Small intestine (tissue), 7 donors: ENCODE measurements around the gene COL6A1. TPM values are rescaled to one million over a fixed set of nuclear protein-coding genes. Genes with fewer than 3 reads are reported as not detected.

Experiments
- DNase-seq, 2 donors: peaks; one replicate each; pipeline versions ENCODE4 v3.0.0 to v3.0.0-alpha.2; 2013
- FAIRE-seq: peaks from 2 replicates; lab custom pipeline; 2012; peaks lifted over from hg19 to GRCh38; lab: Jason Lieb, UNC
- H3K27ac ChIP-seq, 3 donors: one replicate each; pipeline ENCODE4 v1.5.1; 2013; ENCODE audit warnings: low read length in 2 of 3, mild to moderate bottlenecking in 2 of 3, control low read depth in 1 of 3, inconsistent platforms in 1 of 3, low read depth in 1 of 3, moderate library complexity in 1 of 3
- H3K27me3 ChIP-seq, 3 donors: one replicate each; pipeline ENCODE4 v1.6.1; 2013; ENCODE audit warnings: low read length in 3 of 3, inconsistent platforms in 1 of 3; ENCODE audit not compliant: control insufficient read depth in 3 of 3, insufficient read depth in 3 of 3
- H3K36me3 ChIP-seq, 3 donors: one replicate each; pipeline ENCODE4 v1.6.1; 2013; ENCODE audit warnings: low read length in 3 of 3, inconsistent platforms in 1 of 3, low read depth in 1 of 3, mild to moderate bottlenecking in 1 of 3, moderate library complexity in 1 of 3; ENCODE audit not compliant: control insufficient read depth in 3 of 3, insufficient read depth in 2 of 3
- H3K4me1 ChIP-seq, 3 donors: one replicate each; pipeline ENCODE4 v1.6.1; 2013; ENCODE audit warnings: low read length in 2 of 3, inconsistent platforms in 1 of 3, low read depth in 1 of 3, mild to moderate bottlenecking in 1 of 3, moderate library complexity in 1 of 3; ENCODE audit not compliant: control insufficient read depth in 3 of 3, insufficient read depth in 2 of 3
- H3K4me3 ChIP-seq, 3 donors: one replicate each; pipeline ENCODE4 v1.5.1; 2013; ENCODE audit warnings: low read length in 3 of 3, control low read depth in 1 of 3, inconsistent platforms in 1 of 3, low read depth in 1 of 3, mild to moderate bottlenecking in 1 of 3, moderate library complexity in 1 of 3
- H3K9me3 ChIP-seq, 2 donors: one replicate each; pipeline ENCODE4 v1.6.1; 2013; ENCODE audit warnings: low read depth in 1 of 2, low read length in 1 of 2; ENCODE audit not compliant: control insufficient read depth in 2 of 2, insufficient read depth in 1 of 2
- WGBS, 3 donors: extraction: QIAGEN DNeasy Blood & Tissue Kit; methylation state at CpG; one replicate each; pipeline ENCODE4 v1.1.7; 2013; 5-methylcytosine and 5-hydroxymethylcytosine counted together
- polyA plus RNA-seq, 4 donors: library from polyadenylated mRNA; stranded (reverse) in 3 of 4; unstranded in 1 of 4; fragments of 200-250 nt in 3 of 4; fragments of 120-200 nt in 1 of 4; gene quantifications; one replicate each; pipeline versions ENCODE4 v1.2.1 to v1.2.3, GENCODE V29; 2013
- donor health status: healthy with polysubstance abuse.
- donor health status: control.
- donor health status: control.
- donor health status: Bipolar disorder and iron deficiency.
- donor health status: healthy.

The COL6A1 gene
- polyA plus RNA-seq, 4 donors: 6.0 to 475 (median 47.7) TPM

DNA sequence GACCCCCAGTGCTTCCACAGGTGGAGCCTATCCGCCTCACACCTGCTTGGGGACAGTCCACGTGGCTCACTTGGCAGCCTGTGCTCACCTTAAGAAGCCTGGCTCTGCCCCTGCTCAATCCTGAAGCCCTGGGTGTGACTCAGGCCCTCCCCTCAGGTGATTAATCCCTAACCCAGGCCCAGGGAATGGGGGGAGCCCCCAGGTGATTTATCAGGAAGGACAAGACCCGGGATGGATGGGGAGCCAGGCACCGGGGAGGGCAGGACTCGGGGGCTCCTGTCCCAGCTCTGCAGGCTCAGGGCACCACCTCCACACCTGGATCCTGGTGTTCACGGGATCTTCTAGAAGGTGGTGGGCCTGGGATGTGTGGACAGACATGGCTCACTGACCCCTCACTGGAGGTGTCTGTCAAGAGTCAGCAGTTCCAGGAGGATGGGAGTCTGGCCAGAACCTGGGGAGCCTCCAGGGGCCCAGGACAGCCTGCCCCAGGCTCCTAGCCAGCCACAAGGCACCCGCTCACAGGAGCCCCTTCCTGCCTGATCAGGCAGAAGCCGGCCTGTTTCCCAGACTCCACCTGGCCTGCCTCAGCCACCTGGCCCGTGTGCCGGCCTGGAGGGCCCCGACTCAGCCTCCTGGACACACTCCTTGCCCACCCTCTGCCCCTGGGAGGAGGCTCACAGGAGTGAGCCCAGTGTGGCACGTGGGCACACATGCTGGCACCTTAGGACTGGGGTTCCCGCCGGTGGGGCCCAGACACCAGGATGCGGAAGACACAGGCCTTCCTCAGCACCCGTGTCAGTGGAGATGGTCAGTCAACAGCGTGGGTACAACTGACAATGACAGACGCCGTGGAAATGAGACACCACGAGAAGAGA lies 38.6 kb upstream of the COL6A1 start:
- WGBS, 3 donors: 65 to 70% (median 67%) methylated on average over 14 to 20 of the region's 20 CpGs
- no peak for FAIRE-seq

DNA sequence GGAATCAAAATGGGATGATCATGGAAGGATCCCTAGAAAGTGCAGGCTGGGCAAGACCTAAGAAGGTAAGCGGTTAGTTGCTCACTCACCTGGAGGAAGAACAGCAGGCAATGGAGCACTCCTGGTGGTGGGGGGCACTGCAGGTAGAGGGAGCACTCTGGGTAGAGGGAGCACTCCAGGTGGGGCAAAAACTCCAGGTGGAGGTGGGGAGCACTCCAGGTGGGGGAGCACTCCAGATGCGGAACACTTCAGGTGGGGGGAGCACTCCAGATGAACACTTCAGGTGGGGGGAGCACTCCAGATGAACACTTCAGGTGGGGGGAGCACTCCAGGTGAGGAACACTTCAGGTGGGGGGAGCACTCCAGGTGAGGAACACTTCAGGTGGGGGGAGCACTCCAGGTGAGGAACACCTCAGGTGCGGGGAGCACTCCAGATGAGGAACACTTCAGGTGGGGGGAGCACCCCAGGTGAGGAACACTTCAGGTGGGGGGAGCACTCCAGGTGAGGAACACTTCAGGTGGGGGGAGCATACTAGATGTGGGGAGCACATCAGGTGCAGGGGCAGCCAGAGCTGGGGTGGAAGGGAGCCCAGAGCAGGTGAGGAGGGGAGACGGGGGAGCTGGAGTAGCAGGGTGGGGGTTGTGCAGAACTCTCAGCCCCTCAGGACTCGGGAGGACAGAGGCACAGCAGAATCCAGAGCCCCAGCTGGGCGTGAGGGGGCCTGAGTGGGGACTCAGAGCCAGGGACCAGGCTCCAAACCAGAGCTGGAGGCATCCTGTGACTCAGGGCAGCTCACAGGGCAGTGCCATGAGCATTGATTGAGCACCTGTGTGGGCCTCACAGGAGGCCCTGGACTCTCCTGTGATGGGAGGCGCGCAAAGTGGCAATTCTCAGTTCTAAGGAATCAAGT lies 37.7 kb upstream of the COL6A1 start:
- Histone ChIP-seq H3K4me1 (no peaks in the 10 kb centered on the region), H3K36me3 (no peaks in the 10 kb centered on the region), H3K9me3 (no peaks in the 10 kb centered on the region), H3K27ac (no peak overlapping the region), H3K27me3 (no peaks in the 10 kb centered on the region), H3K4me3 (no peak overlapping the region)
- 70 to 76% (median 74%) methylated on average over 8 of the region's 8 CpGs for WGBS, 3 donors
- DNase-seq: no peak
- FAIRE-seq: no peak

More for the DNA sequence above, 38.6 kb upstream of the COL6A1 start:
- no peak overlapping the region for H3K4me3 ChIP-seq
- H3K9me3 ChIP-seq: no peaks in the 10 kb centered on the region
- no peak overlapping the region for H3K27ac ChIP-seq
- no peaks in the 10 kb centered on the region for H3K36me3 ChIP-seq
- H3K27me3 ChIP-seq: no peaks in the 10 kb centered on the region
- no peak for DNase-seq
- H3K4me1 ChIP-seq: no peaks in the 10 kb centered on the region

DNA sequence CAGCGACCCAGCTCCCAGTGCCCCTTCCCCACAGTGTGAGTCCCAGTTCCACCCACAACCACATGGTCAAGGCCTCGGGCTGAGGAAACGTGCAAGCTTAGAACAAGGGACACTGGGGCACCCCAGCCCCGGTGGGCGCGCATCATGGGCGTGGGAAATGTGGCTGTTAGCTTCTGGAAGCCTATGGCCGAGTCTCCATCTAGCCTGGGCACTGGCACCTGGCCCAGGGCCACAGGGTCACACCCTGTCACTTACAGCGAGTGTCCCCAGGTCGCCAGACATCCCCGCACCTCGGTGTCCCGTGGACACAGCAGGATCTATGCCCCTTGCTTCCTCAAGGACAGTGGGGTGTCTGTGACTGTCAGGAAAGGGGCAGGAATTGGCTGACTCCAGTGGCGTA lies 37.0 kb upstream of the COL6A1 start:
- FAIRE-seq (no peak), DNase-seq (no peak)
- 76 to 84% (median 79%) methylated on average over 13 to 14 of the region's 14 CpGs for WGBS, 3 donors
- H3K27ac ChIP-seq: no peak overlapping the region
- H3K9me3 ChIP-seq: no peaks in the 10 kb centered on the region
- H3K4me3 ChIP-seq: no peak overlapping the region
- H3K4me1 ChIP-seq: no peaks in the 10 kb centered on the region
- H3K36me3 ChIP-seq: no peaks in the 10 kb centered on the region
- no peaks in the 10 kb centered on the region for H3K27me3 ChIP-seq

DNA sequence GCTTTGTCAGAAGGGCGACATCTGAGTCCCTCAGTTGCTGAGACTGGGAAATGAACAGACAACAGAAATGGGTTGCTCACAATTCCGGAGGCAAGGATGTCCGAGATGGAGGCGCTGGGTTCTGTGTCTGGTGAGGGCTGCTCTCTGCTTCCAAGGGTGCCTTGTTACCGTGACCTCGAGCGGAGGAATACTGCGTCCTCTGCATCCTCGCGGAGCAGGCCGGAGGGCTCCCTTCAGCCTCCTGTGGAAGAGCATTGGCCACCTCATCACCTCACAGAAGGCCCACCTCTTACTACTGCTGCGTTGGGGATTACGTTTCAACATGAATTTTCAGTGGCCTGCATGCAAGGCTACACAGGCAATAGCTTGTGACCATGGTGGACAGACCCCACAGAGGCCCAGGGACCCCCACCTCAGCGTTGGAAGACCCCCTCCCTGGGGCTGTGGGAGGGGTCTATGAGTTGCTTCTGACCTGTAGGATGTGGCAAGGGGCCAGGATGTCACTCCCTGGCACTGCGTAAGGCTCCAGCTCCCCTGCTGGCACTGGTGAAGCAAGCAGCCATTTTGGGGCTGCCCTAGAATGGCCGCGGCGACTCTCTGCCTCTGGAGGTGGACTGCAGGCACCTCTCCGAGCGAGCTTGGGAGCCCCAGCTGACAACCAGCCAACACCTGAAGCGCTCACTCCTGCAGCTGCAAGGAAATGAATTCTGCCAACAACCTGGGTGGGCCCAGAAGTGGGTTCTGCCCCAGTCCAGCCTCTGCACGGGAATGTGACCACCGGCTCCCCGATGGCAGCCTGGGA lies 36.3 kb upstream of the COL6A1 start:
- WGBS, 3 donors: 85 to 88% (median 86%) methylated on average over 24 of the region's 24 CpGs
- DNase-seq: no peak
- no peak for FAIRE-seq
- Histone ChIP-seq H3K27me3 (no peaks in the 10 kb centered on the region), H3K4me1 (no peaks in the 10 kb centered on the region), H3K36me3 (no peaks in the 10 kb centered on the region), H3K27ac (no peak overlapping the region), H3K4me3 (no peak overlapping the region), H3K9me3 (no peaks in the 10 kb centered on the region)

DNA sequence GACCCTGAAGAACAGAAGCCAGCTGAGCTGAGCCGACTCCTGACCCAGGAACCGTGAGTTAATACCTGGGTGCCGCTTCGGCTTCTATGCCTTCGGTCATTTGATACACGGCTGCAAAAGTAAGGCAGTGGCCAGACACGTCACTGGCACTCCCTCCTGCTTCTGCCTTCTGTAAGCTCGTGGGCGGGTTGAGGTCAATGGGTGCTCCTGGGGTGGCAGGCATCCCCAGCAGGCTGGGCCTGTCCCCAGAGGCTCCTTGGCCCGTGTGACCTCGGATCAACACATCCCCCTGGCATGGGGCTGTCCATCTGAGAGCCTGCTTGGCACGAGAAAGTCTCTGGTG lies 35.7 kb upstream of the COL6A1 start:
- no peaks in the 10 kb centered on the region for H3K36me3 ChIP-seq
- H3K4me3 ChIP-seq: no peak overlapping the region
- 64 to 85% (median 76%) methylated on average over 12 of the region's 12 CpGs for WGBS, 3 donors
- DNase-seq (no peak), FAIRE-seq (no peak)
- no peaks in the 10 kb centered on the region for H3K9me3 ChIP-seq
- no peaks in the 10 kb centered on the region for H3K4me1 ChIP-seq
- no peaks in the 10 kb centered on the region for H3K27me3 ChIP-seq
- no peak overlapping the region for H3K27ac ChIP-seq

DNA sequence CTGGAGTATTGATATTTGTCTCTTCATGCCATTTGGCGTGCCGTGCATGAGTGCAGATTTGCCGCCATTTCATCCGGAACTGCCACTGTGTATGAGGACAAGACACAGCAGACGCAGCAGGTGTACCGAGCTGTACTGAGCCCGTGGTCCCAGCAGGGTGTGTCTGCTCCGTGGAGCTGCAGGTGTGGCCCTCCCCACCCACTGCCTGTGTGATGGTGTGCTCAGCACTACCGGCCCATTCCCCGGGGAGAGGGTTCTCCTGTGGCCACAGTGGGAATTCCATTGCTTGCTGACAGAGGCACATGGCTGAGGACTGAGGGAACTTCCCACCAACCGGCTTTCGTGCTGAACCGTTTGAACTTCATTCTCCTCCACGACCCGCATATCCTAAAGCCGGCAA lies 34.3 kb upstream of the COL6A1 start:
- H3K4me3 ChIP-seq: no peak overlapping the region
- FAIRE-seq (no peak), DNase-seq (no peak)
- H3K27me3 ChIP-seq: no peaks in the 10 kb centered on the region
- H3K9me3 ChIP-seq: no peaks in the 10 kb centered on the region
- no peaks in the 10 kb centered on the region for H3K36me3 ChIP-seq
- no peak overlapping the region for H3K27ac ChIP-seq
- no peaks in the 10 kb centered on the region for H3K4me1 ChIP-seq
- 79 to 88% (median 82%) methylated on average over 16 of the region's 16 CpGs for WGBS, 3 donors

DNA sequence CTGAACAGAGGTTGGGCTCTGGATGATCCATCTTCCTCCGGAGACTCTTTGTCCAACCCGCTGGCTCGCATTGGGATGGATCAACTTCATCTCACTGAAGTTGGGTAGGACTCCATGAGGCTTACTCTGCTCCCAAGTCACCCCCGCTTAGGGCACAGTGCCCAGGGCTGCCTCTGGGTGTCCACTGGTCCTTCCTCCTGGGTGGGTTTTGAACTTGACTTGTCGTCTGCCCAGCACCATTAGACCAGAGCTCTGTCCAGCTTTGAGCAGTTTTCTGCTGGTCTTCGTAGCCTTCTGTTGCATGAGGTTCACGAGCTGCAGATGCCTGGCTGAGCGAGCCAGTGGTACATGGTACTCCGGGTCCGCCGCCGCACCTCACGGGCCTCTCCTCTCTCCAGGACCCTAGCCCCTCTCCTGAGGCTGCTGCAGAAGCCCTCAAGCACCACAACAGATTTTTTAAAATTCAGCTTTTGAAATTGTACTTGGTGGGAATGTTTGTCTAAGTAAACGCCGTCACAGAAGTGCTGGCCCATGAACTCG lies 33.8 kb upstream of the COL6A1 start:
- Histone ChIP-seq H3K27ac (no peak overlapping the region), H3K9me3 (no peaks in the 10 kb centered on the region), H3K36me3 (no peaks in the 10 kb centered on the region), H3K4me1 (no peaks in the 10 kb centered on the region), H3K4me3 (no peak overlapping the region), H3K27me3 (no peaks in the 10 kb centered on the region)
- DNase-seq (no peak), FAIRE-seq (no peak)
- whole genome bisulfite sequencing, 3 donors: 91 to 93% (median 92%) methylated on average over 16 of the region's 16 CpGs
